OCI-LY1 (cell line): ENCODE measurements around the gene FAM13A.

Experiments used
- CTCF ChIP-seq: fragments of 200-600 bp; sonication (generic), shearing (Covaris generic); IDR thresholded peaks from 2 replicates; pipeline ENCODE4 v1.5.1; 2017; ENCODE audit warnings: mild to moderate bottlenecking, antibody characterized with exemption, low read length, moderate library complexity, mixed read lengths
- EZH2 ChIP-seq: fragments of 200-600 bp; sonication (generic), shearing (Covaris generic); IDR thresholded peaks from 2 replicates; pipeline ENCODE4 v1.8.0; 2017; ENCODE audit warnings: borderline replicate concordance, mixed run types, mild to moderate bottlenecking, antibody characterized with exemption, low read length, moderate library complexity, mixed read lengths

- TF ChIP-seq CTCF, result no peak
- no peak for TF ChIP-seq EZH2
Observed at GRCh38 chr4:89021062-89021461, 35.9 kb downstream of the FAM13A start.
